GM18511 (cell line): ENCODE data around the gene PLD4.
"Not testable (repeated sequence)": the region's sequence is repeated elsewhere in the genome, so short reads cannot be mapped to it uniquely, and the experiment has no call there.

Experiments
- ATAC-seq: cut with Tn5 transposase; IDR thresholded peaks from one replicate; pipeline ENCODE4 v1.9.1; 2021; ENCODE audit warnings: mild to moderate bottlenecking, moderate library complexity; ENCODE audit not compliant: unreplicated experiment

The PLD4 gene

DNA sequence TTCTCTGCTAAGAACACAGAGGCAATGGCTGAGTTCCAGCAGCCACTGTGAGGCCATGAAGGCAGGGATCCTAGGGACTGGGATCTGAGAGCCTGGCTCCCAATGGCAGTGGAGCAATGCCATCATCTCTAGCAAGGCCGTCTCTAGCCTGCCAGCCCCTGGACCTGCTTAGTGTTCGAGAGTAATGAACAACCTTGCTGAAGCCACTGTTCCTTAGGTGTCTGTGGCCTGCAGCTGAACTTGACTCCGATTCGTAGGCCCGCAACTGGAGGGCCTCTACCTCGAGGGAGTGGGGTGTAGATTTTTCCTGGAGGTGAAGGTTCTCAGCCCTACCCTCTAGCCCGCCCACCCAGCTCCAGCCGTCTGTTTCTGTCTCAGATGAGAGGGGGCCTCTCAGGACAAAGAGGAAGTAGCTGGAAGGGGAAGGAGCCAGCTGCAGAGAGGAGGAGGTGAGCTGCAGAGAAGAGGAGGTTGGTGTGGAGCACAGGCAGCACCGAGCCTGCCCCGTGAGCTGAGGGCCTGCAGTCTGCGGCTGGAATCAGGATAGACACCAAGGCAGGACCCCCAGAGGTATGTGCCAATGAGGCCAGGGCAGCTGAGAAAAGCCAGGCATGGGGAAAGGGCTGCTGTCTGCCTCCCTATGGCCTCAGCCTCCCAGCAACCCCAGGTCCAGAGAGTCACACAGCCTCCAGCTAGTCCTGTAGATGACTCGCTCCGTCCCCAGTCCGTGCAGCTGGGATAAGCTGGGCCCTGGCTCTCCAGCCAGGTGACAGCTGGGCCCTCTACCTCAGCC lies at the start of gene PLD4:
TSS of gene PLD4 (plus strand) at position 459 of the 793 bp plus-strand sequence. CDS start 2,262 bp downstream, outside the sequence.
- no peak for ATAC-seq

- ATAC-seq: no peak
Measured at GRCh38 chr14:104875412-104875751, 49.3 kb upstream of the PLD4 start.

DNA sequence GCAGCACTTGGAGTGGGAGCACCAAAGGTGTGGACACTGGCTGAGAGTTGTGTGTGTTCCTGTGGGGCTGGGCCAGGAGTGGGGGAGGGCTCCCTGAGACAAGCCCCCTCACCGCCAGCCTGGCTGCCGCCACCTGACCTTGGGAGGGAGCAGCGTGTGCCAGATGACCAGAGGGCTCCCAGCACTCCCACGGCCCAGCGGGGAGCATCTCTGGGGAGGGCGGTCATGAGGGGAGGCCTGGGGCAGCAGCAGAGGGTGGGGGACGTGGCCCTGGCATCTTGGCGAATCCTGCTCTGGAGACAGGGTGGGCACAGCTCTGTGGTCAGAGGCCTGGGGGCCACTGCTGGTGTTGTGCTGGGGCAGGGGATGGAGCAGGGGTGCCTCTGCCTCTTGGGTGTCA lies 48.9 kb upstream of the PLD4 start:
- no peak for ATAC-seq

DNA sequence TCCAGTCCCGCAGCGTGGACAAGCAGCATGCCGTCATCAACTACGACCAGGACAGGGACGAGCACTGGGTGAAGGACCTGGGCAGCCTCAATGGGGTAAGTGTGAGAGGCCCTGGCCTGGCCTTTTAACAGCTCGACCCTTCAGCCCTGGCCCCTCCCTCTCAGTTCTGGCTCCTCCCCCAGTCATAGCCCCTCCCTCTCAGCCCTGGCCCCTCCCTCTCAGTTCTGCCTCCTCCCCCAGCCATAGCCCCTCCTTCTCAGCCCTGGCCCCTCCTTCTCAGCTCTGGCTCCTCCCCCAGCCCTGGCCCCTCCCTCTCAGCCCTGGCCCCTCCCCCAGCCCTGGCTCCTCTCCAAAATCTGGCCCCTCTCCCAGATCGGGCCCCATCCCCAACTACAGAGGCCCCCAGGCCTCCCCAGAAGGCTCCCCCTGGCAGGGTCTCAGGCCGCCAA lies 48.4 kb upstream of the PLD4 start:
- no peak for ATAC-seq

DNA sequence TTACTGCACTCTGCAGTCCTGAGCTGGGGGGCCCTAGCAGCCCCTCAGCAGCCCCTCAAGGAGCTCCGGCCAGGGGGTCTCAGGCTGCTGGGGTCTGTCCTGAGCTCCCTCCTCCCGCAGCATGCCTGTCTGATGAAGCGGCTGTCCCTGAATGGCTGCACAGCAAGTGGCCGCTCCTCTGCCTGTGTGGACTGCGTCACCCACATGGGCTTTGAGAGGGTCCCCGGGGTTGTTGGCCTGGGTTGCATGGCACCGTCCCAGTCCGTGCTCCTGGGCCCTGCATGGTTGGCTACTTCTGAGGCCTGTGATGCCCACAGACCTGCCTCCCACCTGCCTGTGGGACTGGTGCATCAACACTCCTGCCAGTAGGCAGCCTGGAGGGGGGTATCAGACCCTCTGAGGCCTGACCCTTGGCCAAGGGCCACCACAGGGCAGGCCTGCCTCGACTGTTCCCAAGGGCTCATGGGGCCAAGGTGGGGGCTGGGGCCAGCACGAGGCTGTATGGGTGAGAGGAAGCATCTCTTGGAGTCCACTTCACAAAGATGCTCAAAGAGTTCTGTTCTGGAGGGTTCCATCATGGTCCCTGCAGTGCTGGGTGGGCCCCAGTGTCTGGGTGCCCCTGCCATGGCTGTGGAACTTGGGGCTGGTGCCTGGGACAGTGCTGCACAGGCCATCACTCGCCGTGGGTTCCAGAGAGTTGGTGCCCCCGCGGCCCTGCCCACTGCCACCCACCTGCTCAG lies 47.4 kb upstream of the PLD4 start:
- no peak for ATAC-seq

DNA sequence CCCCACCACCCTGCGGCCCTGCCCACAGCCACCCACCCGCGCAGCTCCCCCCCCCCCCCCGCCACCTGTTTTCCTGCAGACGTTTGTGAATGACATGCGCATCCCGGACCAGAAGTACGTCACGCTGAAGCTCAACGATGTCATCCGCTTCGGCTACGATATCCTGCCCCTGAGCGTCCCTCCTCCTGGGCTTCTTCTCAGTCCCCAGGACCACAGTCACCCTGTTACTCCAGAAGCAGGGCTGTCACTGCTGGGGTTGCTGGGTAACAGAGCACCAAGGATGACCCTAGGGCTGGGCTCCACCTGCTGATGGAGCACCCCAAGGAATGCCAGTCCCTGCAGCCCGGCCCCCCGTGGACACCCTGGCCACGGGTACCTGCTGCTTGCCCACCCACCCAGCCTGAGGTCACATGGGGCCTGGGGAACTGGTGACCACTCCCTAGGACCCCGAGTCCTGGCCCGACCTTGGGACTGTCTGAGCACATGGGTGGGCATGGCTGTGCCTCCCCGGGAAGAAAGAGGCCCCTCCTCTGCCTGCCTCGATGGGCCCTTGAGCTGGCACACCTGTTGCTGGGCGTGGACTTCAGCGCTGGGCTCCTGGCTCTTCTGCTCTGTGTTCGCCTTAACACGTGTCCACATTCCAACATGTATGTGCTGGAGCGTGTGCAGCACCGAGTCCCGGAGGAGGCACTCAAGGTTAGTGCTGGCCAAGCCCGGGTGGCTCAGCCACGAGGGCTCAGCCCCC lies 46.7 kb upstream of the PLD4 start:
- ATAC-seq: no peak

DNA sequence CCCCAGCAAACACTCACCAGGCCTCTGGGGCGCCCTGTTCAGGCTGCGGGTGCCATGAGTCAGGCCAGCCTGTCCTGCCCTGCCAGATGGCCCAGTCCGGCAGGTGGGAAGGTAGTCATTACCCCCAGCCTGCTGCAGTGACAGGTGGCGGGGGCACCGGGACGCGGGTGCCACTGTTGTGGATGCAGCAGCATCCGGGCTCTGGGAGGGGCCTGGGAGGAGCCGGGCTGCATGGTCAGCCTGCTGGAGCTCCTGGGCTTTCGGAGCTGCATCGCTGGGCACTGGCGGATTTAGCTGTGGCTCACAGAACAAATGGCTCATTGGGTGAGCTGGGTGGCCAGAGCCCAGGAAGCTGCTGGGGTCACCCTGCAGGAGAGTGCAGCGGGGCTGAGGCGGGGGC lies 46.1 kb upstream of the PLD4 start:
- ATAC-seq: no peak

DNA sequence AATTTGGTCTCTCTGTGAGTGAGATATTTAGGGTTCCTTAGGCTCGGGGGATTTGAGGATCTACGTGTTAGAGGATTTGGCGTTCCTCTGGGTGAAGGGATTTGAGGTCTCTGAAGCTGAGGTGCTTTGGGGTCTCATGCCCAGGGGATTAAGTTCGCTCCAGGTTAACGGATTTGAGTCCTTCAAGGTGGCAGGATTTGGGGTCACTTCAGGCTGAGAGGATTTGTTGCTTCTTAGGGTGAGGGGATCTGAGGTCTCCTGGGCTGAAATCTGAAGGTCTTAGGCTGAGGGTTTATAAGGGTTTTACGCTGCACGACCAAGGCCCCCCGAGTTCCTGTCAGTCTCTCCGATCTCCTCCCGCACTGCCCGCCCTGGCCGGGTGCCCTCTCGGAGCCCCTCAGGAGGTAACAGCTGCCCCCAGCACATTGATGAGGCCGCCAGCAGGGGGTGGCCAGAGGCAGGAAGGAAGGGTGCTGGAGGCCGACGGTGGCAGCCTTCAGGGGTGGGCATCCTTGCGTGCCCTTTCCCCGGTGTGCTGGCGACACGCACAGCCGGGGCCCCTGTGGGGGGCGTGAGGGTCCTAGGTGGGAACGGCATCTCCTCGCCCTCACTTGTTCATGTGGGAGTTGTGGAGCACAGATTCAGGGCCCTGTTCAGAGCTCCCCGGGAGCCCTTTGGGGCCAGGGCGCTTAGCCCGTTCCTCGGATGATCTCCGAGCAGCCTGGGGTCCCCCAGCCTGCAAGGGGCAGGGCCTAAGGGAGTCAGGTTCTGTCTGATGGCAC lies 45.3 kb upstream of the PLD4 start:
- no peak for ATAC-seq

DNA sequence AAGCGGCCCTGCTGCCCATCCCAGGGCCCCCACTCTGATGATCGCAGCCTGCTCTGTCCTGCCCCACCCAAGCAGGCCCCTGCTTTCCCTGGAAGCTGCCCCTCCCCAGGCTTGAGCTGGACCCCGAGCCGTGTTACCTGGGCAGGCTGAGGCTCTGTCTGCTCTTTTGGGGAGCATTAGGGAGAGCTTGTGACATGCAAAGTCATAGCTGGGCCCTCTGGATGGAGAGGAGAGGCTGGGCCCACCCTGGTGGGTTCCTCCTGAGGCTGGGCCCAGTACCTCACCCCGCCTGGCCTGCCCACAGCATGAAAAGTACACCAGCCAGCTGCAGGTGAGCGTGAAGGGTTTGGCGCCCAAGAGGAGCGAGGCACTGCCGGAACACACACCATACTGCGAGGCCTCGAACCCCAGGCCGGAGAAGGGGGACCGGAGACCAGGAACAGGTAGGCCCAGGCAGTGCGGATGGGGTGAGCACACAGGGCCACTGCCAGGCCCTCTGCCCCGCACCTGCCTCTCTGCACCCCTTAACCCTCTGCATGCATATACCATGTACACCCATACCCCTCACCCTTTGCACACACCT lies 44.6 kb upstream of the PLD4 start:
- ATAC-seq: no peak

DNA sequence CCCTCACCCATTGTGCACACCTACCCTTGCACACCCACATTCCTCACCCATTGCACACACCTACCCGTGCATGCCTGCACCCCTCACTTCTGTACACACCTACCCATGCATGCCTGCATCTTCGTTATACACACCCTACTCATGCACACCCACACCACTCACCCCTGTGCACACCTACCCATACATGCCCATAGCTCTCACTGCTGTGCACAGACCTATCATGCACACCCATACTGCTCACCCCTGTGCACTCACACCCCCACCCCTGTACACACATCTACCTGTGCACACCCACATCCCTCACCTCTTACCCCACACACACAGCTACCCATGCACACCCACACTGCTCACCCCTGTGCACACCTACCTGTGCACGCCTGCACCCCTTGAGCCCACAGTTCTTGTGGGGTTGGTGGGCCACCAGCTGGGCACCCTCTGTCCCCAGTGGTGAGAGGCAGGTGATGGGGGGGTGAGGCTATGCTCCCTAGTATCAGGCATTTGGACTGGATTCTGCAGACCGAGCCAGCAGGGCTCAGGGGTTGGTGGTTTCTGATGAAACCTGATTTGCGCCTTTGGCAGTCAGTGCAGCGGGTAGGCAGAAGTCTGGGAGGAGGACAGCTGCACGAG lies 44.0 kb upstream of the PLD4 start:
- ATAC-seq: no peak

DNA sequence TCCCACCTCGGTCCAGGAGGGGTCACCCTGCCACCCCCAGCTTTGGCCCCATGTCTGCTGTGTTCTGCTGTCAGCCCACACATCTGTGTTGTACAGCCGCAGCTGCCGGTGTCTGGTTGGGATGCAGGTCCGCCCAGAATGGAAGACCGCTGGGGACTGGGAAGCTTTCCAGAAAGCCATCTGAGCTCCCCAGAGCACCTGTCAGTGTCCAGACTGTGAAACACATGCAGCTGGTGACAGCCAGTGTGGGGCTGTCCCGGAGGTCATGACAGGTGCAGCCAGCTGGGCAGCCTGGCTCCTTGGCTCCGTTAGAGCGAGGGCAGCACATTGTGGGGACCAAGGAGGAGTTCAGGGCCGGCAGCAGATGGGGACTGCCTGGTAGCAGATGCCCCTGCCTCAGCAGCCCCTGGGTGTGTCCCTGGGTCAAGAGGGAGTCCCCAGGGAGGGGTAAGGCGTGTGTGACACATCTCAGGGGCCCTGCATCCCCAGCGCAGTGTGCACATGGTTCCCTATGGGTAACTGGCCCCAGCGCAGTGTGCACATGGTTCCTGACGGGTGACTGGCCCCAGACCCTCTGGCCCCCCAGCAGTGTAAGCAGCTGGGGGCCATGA lies 43.2 kb upstream of the PLD4 start:
- ATAC-seq: no peak

DNA sequence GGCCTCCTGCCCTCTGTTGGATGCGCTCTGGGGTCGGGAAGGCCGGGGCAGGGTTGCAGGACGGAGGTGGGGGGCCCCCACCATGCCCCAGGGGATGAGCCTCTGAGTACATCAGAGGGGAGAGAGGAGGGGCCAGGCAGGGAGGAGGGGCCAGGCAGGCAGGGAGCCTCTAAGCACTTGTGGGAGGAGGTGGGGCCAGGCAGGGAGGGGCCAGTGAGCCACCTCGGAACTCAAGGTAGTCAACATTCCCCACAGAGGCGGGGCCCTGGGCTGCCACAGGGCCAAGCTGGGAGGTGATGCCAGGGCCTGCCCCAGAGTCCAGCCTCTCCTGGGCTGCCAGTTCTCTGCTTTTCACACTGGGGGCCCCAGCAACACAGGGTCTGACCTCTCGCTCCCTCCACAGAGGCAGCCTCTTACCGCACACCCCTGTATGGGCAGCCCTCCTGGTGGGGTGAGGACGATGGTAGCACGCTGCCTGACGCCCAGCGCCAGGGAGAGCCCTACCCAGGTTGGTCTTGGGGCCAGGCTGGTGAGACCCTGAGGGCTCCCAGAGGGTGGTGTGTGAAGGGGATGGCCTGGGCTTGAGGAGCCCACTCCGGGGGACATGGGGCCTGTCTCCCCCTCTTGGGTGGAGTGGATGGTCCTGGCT lies 42.2 kb upstream of the PLD4 start:
- ATAC-seq: no peak

DNA sequence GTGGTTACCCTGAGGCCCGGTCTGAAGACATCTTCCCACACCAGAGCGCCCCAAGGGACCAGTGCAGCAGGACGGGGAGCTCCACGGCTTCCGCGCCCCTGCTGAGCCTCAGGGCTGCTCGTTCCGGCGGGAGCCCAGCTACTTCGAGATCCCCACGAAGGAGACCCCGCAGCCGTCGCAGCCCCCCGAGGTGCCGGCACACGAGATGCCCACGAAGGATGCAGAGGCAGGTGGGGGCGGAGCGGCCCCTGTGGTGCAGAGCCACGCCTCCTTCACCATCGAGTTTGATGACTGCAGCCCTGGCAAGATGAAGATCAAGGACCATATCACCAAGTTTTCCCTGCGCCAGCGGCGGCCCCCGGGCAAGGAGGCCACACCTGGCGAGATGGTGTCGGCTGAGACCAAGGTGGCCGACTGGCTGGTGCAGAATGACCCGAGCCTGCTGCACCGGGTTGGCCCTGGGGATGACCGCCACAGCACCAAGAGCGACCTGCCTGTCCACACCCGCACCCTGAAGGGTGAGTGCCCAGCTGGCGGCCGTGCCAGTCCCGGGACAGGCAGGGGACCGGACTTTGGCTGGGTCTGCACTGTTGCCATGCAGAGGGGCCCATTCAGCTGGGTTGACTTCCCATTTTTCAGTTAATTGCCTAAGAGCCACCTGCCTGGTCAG lies 41.6 kb upstream of the PLD4 start:
- ATAC-seq: no peak

DNA sequence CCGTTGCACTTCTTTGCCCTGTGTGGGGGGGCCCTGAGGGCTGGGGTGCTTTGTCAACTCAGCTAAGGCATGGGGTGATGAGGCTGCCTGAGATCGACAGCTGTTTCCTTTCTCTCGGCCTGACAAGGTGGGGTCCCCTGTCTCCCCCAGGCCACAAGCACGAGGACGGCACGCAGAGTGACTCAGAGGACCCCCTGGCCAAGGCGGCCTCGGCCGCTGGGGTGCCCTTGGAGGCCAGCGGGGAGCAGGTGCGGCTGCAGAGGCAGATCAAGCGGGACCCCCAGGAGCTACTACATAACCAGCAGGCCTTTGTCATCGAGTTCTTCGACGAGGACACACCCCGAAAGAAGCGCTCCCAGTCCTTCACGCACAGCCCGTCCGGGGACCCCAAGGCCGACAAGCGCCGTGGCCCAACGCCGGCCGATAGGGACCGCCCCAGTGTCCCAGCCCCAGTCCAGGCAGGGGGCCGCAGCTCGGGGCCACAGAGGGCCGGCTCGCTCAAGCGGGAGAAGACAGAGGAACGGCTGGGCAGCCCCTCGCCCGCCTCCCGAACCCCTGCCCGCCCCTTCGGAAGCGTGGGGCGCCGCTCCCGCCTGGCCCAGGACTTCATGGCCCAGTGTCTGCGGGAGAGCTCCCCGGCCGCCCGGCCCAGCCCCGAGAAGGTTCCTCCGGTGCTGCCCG lies 40.9 kb upstream of the PLD4 start:
- ATAC-seq: no peak

GRCh38 chr14:104884381-104884780 lies 40.3 kb upstream of the PLD4 start:
- ATAC-seq: not testable (repeated sequence)

DNA sequence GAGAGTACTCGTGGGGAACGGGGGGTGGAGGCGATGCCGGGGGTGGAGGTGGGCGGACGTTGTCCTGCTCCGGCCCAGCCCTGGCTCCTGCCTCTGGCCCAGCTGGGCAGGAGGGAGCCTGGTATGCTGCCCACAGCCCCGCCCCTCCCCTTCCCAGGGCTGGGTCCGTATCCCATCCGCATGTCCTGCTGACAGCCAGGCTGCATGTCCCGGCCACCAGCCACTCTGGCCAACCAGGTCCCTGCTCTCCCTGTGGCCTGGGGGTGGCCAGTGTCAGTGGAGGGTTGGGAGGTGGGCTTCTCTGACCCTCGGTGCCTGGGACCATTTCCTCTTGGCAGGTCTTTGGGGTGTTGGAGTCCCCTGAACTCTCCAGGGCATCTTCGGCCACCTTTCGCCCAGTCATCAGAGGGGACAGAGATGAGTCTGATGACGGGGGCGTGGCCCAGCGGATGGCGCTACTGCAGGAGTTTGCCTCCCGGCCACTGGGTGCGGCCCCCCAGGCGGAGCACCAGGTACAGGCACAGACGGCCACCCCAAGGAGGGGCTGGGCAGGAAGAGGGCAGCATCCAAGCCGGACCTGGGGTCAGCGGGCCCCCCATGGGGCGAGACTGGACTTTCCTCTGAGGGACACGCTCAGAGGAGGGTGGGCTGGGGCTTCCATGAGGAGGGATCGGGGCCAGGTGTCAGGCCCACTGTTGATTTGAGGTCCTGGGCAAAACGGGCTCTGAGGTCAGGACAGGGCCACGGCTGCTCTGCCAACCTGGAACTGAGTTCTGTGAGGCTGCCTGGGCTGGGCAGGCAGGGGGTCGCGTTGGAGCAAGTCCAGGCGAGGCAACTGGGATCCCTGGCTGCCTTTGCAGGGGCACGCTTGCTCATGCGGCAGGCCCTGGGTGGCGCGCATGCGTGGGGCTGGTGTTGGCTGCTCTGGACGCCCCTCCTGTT lies 39.4 kb upstream of the PLD4 start:
- ATAC-seq: no peak
